Testis (tissue), 2 donors: ENCODE measurements around the gene RGS4.

Experiments
- CTCF ChIP-seq, 3 experiments: fragments of 450-650 bp in 2 of 3; fragments of 200-600 bp in 1 of 3; sonication (generic) in 1 of 3; IDR thresholded peaks; one replicate each; pipeline ENCODE4 v1.5.1; 2016 to 2019; ENCODE audit warnings: antibody characterized with exemption in 3 of 3, mild to moderate bottlenecking in 2 of 3, moderate library complexity in 1 of 3
- POLR2A ChIP-seq: fragments of 450-650 bp; IDR thresholded peaks from one replicate; pipeline ENCODE4 v1.6.1; 2017; ENCODE audit warnings: antibody characterized with exemption, mild to moderate bottlenecking, moderate library complexity

GRCh38 chr1:163063143-163063542, 6.0 kb upstream of the RGS4 start:
- TF ChIP-seq CTCF (IDR thresholded peaks at IDR 0.05): no peak
- TF ChIP-seq POLR2A: no peak
